Measurements from ENCODE around the gene FNTB.

The FNTB gene

GRCh38 chr14:65033181-65033580, 46.5 kb downstream of the FNTB start:
- H3K27ac ChIP-seq = no peak overlapping the region
- TF ChIP-seq CTCF (conservative IDR thresholded peaks at IDR 0.05) = no peak

GRCh38 chr14:65034021-65034420, 47.3 kb downstream of the FNTB start:
- H3K27ac ChIP-seq = no peak overlapping the region
- TF ChIP-seq CTCF (conservative IDR thresholded peaks at IDR 0.05) = no peak

- no peak overlapping the region for H3K27ac ChIP-seq
- TF ChIP-seq CTCF (conservative IDR thresholded peaks at IDR 0.05) = no peak
Observed at GRCh38 chr14:65035049-65035448, 48.4 kb downstream of the FNTB start.

GRCh38 chr14:65038966-65039365, 52.3 kb downstream of the FNTB start:
- TF ChIP-seq CTCF (conservative IDR thresholded peaks at IDR 0.05) = no peak
- H3K27ac ChIP-seq = no peak overlapping the region

GRCh38 chr14:65040666-65041433, 54.2 kb downstream of the FNTB start:
- no peak for TF ChIP-seq CTCF (conservative IDR thresholded peaks at IDR 0.05)
- H3K27ac ChIP-seq = no peak overlapping the region

GRCh38 chr14:65041434-65041915, 54.8 kb downstream of the FNTB start:
- TF ChIP-seq CTCF (conservative IDR thresholded peaks at IDR 0.05) = no peak
- H3K27ac ChIP-seq = no peak overlapping the region

- TF ChIP-seq CTCF (conservative IDR thresholded peaks at IDR 0.05) = no peak
- H3K27ac ChIP-seq = no peak overlapping the region
Observed at GRCh38 chr14:65042296-65042695, 55.6 kb downstream of the FNTB start.
